ENCODE data around the gene MR1. TPM values are rescaled to one million over a fixed set of nuclear protein-coding genes. Genes with fewer than 3 reads are reported as not detected.
A peak's percentile ranks its signal among the peaks of the same experiment; 100 is the strongest.

The MR1 gene
- total RNA-seq, 1 experiment from 2014 or later, result 6.6 TPM

GRCh38 chr1:181103399-181103798, 69.6 kb downstream of the MR1 start:
- Histone ChIP-seq H3K9me3 (ENCODE audit: control insufficient read depth in 1 of 2, insufficient read depth in 1 of 2, low read depth in 1 of 2, low read length in 2 of 2) (no peaks in the 10 kb centered on the region), H3K27ac (ENCODE audit: low read depth, low read length) (no peak overlapping the region), H3K4me3 (replicated peaks in 1 of 2; ENCODE audit: low read depth in 1 of 2, low read length in 2 of 2) (no peak overlapping the region), H4K20me1 (ENCODE audit: insufficient read depth) (no peaks in the 10 kb centered on the region), H3K9me2 (ENCODE audit: insufficient read depth) (no peaks in the 10 kb centered on the region), H3K9ac (ENCODE audit: low read length) (no peak overlapping the region), H3K4me1 (ENCODE audit: control insufficient read depth in 1 of 2, insufficient read depth in 2 of 2, low read length in 2 of 2) (peaks cover 74 to 81% of the 10 kb centered on the region in 2 experiments), H3K27me3 (ENCODE audit: insufficient read depth, low read length) (no peaks in the 10 kb centered on the region), H3K4me2 (ENCODE audit: low read length) (peak overlapping the region; percentile 92), H2AFZ (ENCODE audit: low read depth, low read length, poor library complexity, severe bottlenecking) (no peak overlapping the region), H3K36me3 (ENCODE audit: control insufficient read depth in 1 of 2, insufficient read depth in 2 of 2, low read length in 2 of 2) (no peaks in the 10 kb centered on the region), H3K79me2 (ENCODE audit: insufficient read depth, low read length) (no peaks in the 10 kb centered on the region)
- ATAC-seq (no peak), DNase-seq (ENCODE audit: low read depth, low spot score) (no peak)
- no TSS peak for BruUV-seq (replicated peaks)
- no peak for TF ChIP-seq YY1 (IDR thresholded peaks at IDR 0.05; ENCODE audit: extremely low read depth, insufficient replicate concordance, low read depth, low read length)
- TF ChIP-seq EZH2 (IDR thresholded peaks at IDR 0.05), result no peak
- TF ChIP-seq ELF1 (IDR thresholded peaks at IDR 0.05; ENCODE audit: borderline replicate concordance, low read depth), result no peak
- TF ChIP-seq ZNF274 (IDR thresholded peaks at IDR 0.05; ENCODE audit: low read depth, low read length), result no peak
- TF ChIP-seq FOSL1 (IDR thresholded peaks at IDR 0.05; ENCODE audit: low read depth), result no peak
- TF ChIP-seq CEBPB (IDR thresholded peaks at IDR 0.05; ENCODE audit: low read depth), result no peak
- intact Hi-C loops (cut with micrococcal nuclease), result no loop called here
- ChIA-PET RAD21 (ENCODE audit: low non-redundant PET in 1 of 2, low total read pairs in 2 of 2, uncharacterized antibody in 2 of 2, unreplicated experiment in 2 of 2) (interaction anchor here in 1 of 2 experiments (0.9 kb wide), 1 partner anchor 39 kb away, joined by 4 read pairs; no protein-coding TSS in a partner anchor), POLR2A (interaction anchor here (1.0 to 4.2 kb wide), 5 partner anchors 11 to 39 kb away, joined by 3 to 19 read pairs (median 9); no protein-coding TSS in a partner anchor), CTCF (interaction anchor here (1.4 kb wide), 1 partner anchor 39 kb away, joined by 4 read pairs; no protein-coding TSS in a partner anchor)

DNA sequence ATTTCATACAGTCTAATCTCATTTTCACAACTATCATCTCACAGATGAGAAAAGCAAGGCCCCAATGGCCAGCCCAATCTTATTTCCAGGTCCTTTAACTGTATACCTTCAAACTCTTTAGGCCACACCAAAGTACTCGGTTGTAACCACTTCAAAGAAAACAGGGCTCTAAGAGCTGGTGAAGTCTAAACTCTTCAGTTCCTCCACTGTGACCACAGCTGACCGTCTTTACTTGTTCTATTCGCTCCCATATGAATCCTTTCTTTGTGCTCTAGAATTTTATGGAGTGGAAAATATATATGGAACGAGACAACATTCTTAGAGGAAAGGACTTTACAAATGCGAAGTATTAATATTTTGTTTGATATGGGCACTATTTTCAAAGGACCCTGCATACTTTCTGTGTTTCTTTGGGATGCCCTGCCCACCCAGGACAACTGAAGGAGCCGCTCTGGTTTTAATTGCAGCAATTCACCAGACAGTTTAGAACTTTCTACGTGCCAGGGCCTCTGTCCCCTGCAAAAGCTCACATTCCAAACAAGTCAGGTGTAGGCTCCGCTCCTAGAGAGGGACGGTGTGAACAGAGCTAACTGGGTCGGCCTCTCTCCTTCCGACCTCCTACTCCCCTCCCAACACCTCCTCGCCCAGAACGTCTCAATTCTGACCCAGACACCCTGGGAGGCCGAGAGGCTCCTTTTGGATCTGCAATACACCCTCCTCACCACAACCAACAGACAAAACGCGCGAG, 70.4 kb downstream of the MR1 start:
- H3K4me2 ChIP-seq (ENCODE audit: low read length), result peak overlapping the region; percentile 92
- POLR2A ChIA-PET, result interaction anchor here (1.2 to 4.2 kb wide), 8 partner anchors 10 to 32 kb away, joined by 3 to 19 read pairs (median 6); no protein-coding TSS in a partner anchor
- BruUV-seq (replicated peaks), result TSS peak; percentile 60
- TF ChIP-seq ZBTB33 (IDR thresholded peaks at IDR 0.05; ENCODE audit: extremely low read depth, insufficient replicate concordance, low read length), result no peak
- 0 out of 6 replicates have a peak, but pooled peaks of 1 of the 3 experiments have one; percentile 8 for TF ChIP-seq CTCF (IDR thresholded peaks at IDR 0.05 in 2 of 3, conservative IDR thresholded peaks at IDR 0.05 in 1 of 3; ENCODE audit: borderline replicate concordance in 1 of 3, insufficient read depth in 1 of 3, low read depth in 2 of 3, low read length in 2 of 3)
- intact Hi-C loops (cut with micrococcal nuclease), result loop anchor here (2.0 kb wide), 1 partner anchor 15 kb away; the partner anchor contains the start of gene IER5
- H3K27ac ChIP-seq (ENCODE audit: low read depth, low read length), result peak overlapping the region; percentile 80
- H4K20me1 ChIP-seq (ENCODE audit: insufficient read depth), result no peaks in the 10 kb centered on the region
- no peaks in the 10 kb centered on the region for H3K79me2 ChIP-seq (ENCODE audit: insufficient read depth, low read length)
- peaks cover 73 to 84% of the 10 kb centered on the region in 2 experiments for H3K4me1 ChIP-seq (ENCODE audit: control insufficient read depth in 1 of 2, insufficient read depth in 2 of 2, low read length in 2 of 2)
- CTCF ChIA-PET, result interaction anchor here (1.4 to 1.5 kb wide), 2 partner anchors 20 to 38 kb away, joined by 4 to 6 read pairs; no protein-coding TSS in a partner anchor
- no peak overlapping the region for H2AFZ ChIP-seq (ENCODE audit: low read depth, low read length, poor library complexity, severe bottlenecking)
- H3K4me3 ChIP-seq (replicated peaks in 1 of 2; ENCODE audit: low read depth in 1 of 2, low read length in 2 of 2), result peak overlapping the region; percentile 61 to 66
- H3K9ac ChIP-seq (ENCODE audit: low read length), result peak overlapping the region; percentile 73
- DNase-seq (ENCODE audit: low read depth, low spot score) (no peak), ATAC-seq (peak; percentile 53)
- no peaks in the 10 kb centered on the region for H3K36me3 ChIP-seq (ENCODE audit: control insufficient read depth in 1 of 2, insufficient read depth in 2 of 2, low read length in 2 of 2)
- H3K9me3 ChIP-seq (ENCODE audit: control insufficient read depth in 1 of 2, insufficient read depth in 1 of 2, low read depth in 1 of 2, low read length in 2 of 2), result no peaks in the 10 kb centered on the region
- RAD21 ChIA-PET (ENCODE audit: low non-redundant PET in 1 of 2, low total read pairs in 2 of 2, uncharacterized antibody in 2 of 2, unreplicated experiment in 2 of 2), result no interaction called here
- H3K27me3 ChIP-seq (ENCODE audit: insufficient read depth, low read length), result no peaks in the 10 kb centered on the region
- H3K9me2 ChIP-seq (ENCODE audit: insufficient read depth), result no peaks in the 10 kb centered on the region

Measured in HCT116 (cell line).